GM15510 (cell line): ENCODE measurements around the gene ERBB2.

Experiments
- POLR2A ChIP-seq: IDR thresholded peaks from 3 replicates; pipeline ENCODE4 v1.6.1; 2011; ENCODE audit warnings: borderline replicate concordance; ENCODE audit not compliant: insufficient read length; ENCODE audit errors: extremely low read depth

Gene ERBB2

DNA sequence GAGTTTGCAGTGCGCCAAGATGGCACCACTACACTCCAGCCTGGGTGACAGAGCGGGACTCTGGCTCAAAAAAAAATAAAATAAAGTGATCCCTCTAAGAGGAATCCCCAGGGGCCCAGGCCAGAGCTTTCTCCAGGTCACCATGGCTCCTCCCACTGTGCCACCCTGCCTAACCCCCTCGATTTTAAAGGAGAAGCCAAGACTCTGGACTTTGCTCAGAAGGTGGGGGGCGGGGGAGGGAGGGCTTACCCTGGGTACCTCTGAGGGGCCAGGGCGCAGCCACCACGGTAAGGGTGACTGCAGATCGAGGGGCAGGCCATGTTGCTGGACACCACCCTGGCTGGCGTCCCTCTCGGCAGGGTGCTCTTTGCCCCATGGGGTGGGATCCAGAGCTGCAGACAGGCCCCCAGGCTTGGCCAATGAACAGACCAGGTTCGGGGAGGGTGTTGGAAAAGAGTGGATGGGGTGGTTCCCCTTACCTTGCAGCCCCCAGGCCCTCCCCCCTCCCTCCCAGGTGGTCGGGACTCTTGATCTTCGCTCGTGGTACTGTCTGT lies 37.4 kb downstream of the ERBB2 start:
- TF ChIP-seq POLR2A, result no peak

- TF ChIP-seq POLR2A, result no peak
Measured at GRCh38 chr17:39737760-39738567, 38.1 kb downstream of the ERBB2 start, which contains the start of gene GRB7. Gene GRB7 (plus strand): TSS chr17:39737938. CDS start chr17:39742302, 4,364 bp downstream.

DNA sequence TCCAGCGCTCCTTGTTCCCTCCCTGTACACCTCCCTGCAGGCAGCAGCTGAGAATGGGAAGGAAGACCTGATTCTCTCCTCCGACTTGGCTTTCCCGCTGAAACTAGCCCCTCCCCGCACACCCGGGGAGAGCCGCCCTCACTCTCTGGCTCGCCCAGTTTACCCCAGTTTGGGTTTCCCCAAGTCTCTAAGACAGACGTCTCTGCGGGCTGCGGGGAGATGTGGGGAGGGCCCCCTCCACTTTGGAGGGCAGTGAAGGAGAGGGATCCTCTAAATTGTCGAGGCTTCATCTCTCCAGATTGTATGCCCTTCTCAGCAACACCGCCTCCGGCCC lies 38.7 kb downstream of the ERBB2 start:
- no peak for TF ChIP-seq POLR2A

DNA sequence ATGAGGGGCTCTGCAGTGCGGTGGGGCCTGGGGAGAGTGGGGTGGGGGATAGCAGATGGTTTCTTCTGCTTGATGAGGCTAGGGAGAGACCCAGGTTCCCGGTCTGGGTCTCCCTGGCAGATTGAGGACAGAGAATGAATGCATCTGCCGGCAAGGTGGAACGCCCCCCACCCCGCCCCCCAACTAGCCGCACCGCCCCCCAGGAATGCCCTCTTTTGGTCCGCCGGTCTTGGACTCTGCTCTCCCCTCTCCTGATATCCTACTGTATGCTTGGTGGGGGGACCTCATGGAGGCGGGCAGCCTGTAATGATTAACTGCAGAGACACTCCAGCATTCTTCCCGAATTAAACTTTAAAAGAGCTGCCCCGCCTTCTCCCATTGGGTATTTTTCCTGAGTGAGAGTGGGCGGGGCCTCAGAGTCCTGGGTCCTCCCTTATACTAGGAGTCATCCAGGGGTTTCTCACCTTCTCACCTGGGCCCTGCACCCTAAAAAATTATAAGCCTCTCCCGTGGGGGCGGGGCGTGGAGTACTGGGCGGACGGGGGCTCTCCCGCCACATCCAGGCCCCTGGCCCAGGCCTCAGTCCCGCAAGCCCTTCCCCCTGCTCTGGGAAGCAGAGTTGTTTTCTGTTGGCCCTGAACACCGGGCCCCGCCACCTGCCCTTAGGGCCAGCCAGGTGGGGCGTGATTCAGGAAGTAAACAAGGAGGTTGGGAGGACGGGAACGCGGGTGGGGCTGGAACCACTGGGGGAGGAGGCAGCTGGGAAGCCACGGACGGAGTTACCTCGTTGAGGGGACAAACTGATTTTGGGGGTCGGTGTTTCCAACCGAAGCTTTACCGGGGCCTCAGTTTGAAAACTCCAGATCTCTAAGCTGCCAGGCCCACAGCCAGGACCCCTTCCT lies 39.4 kb downstream of the ERBB2 start:
- no peak for TF ChIP-seq POLR2A

DNA sequence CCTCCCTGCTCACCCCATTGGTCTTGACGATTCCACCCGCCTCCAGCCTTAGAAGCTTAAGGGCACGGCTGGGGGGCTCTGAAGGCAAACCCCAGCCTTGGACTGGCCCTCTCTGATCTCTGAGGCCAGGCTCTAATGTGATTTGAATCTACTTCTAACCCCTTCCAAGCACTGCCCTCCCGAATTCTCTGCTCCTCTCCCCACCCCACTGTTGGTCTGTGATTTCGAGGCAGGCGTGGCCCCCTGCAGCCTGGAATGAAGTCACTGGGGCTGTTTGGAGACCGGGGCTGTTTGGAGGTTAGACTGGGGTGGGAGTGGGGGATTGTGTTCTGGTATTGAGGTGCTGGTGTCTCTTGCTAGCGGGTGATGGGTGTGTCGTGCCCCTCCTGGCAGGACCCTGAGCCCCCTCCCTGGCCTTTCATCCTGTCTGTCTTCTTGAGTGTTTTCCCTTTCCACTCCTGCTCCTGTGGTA lies 40.1 kb downstream of the ERBB2 start:
- TF ChIP-seq POLR2A, result no peak

GRCh38 chr17:39740357-39741111 lies 40.7 kb downstream of the ERBB2 start:
- no peak for TF ChIP-seq POLR2A

DNA sequence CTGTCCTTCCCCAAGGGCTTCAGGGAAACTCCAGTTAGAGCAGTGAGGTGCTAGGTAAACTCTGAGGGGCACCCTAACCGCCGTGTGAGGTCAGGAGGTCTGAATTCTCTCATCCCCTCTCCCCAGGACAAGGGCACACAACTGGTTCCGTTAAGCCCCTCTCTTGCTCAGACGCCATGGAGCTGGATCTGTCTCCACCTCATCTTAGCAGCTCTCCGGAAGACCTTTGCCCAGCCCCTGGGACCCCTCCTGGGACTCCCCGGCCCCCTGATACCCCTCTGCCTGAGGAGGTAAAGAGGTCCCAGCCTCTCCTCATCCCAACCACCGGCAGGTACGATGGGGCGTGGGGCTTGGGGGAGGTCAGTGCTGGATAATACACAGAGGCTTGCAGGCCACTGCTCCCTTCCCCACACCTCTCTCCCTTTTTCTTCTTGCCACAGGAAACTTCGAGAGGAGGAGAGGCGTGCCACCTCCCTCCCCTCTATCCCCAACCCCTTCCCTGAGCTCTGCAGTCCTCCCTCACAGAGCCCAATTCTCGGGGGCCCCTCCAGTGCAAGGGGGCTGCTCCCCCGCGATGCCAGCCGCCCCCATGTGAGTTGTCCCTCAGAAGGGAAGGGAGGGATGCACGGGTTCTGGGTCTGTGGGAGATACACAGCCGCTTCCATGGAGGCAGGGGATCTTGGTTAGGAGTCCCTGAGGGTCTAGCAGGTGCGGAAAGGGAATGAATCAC lies 42.4 kb downstream of the ERBB2 start:
- no peak for TF ChIP-seq POLR2A

- TF ChIP-seq POLR2A, result no peak
Measured at GRCh38 chr17:39742856-39743436, 43.1 kb downstream of the ERBB2 start.

- no peak for TF ChIP-seq POLR2A
Measured at GRCh38 chr17:39744075-39744835, 44.4 kb downstream of the ERBB2 start.

GRCh38 chr17:39744836-39745215 lies 45.0 kb downstream of the ERBB2 start:
- no peak for TF ChIP-seq POLR2A

GRCh38 chr17:39745335-39746144 lies 45.7 kb downstream of the ERBB2 start:
- no peak for TF ChIP-seq POLR2A

GRCh38 chr17:39746145-39746461 lies 46.2 kb downstream of the ERBB2 start:
- TF ChIP-seq POLR2A, result no peak
